HG02852 (cell line): ENCODE data around the gene HLA-DOA.
A peak's percentile ranks its signal among the peaks of the same experiment; 100 is the strongest.

ENCODE experiments used
- ATAC-seq: cut with Tn5 transposase; IDR thresholded peaks from one replicate; pipeline ENCODE4 v1.9.1; 2021; ENCODE audit warnings: mild to moderate bottlenecking, moderate library complexity; ENCODE audit not compliant: unreplicated experiment

Gene HLA-DOA

DNA sequence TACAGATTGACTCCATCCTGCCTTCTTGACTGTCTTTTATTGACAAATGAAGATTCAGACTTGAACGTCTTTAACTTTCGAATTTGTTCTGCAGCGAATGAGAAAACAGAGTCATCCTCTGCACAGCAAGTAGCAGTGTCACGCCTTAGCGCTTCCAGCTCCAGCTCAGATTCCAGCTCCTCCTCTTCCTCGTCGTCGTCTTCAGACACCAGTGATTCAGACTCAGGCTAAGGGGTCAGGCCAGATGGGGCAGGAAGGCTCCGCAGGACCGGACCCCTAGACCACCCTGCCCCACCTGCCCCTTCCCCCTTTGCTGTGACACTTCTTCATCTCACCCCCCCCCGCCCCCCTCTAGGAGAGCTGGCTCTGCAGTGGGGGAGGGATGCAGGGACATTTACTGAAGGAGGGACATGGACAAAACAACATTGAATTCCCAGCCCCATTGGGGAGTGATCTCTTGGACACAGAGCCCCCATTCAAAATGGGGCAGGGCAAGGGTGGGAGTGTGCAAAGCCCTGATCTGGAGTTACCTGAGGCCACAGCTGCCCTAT, 28.8 kb downstream of the HLA-DOA start:
- no peak for ATAC-seq

DNA sequence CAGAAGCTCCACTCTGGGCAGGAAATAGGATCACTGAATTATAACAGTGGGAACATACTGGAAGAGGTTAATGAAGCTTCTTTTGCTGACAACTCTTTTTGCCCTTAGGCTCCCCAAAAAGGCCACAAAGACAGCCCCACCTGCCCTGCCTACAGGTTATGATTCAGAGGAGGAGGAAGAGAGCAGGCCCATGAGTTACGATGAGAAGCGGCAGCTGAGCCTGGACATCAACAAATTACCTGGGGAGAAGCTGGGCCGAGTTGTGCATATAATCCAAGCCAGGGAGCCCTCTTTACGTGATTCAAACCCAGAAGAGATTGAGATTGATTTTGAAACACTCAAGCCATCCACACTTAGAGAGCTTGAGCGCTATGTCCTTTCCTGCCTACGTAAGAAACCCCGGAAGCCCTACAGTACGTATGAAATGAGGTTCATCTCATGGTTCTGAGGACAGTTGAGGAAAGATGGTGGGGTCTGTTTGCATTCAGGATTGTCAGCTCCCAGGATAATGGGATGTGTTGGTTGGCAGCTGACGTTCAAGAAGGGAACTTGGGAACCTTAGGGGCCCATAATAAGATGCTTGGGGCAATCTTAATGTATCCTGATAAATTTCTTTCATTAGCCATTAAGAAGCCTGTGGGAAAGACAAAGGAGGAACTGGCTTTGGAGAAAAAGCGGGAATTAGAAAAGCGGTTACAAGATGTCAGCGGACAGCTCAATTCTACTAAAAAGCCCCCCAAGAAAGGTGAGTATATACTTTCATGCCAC, 29.5 kb downstream of the HLA-DOA start:
- ATAC-seq, result no peak

DNA sequence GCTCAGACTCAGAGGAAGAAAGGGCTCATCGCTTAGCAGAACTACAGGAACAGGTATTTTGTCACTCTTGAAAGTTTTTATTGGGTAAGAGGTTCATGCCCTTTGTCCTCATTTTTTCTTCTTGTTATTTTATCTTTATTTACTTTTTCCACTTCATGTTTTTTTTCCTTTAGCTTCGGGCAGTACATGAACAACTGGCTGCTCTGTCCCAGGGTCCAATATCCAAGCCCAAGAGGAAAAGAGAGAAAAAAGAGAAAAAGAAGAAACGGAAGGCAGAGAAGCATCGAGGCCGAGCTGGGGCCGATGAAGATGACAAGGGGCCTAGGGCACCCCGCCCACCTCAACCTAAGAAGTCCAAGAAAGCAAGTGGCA, 31.5 kb downstream of the HLA-DOA start:
- ATAC-seq, result no peak

GRCh38 chr6:32977272-32977952, 32.0 kb downstream of the HLA-DOA start:
- ATAC-seq, result no peak

- ATAC-seq, result no peak
These were observed 32.9 kb downstream of the HLA-DOA start for GRCh38 chr6:32976334-32977069.

- ATAC-seq, result no peak
These were observed 33.5 kb downstream of the HLA-DOA start for GRCh38 chr6:32975886-32976285.

DNA sequence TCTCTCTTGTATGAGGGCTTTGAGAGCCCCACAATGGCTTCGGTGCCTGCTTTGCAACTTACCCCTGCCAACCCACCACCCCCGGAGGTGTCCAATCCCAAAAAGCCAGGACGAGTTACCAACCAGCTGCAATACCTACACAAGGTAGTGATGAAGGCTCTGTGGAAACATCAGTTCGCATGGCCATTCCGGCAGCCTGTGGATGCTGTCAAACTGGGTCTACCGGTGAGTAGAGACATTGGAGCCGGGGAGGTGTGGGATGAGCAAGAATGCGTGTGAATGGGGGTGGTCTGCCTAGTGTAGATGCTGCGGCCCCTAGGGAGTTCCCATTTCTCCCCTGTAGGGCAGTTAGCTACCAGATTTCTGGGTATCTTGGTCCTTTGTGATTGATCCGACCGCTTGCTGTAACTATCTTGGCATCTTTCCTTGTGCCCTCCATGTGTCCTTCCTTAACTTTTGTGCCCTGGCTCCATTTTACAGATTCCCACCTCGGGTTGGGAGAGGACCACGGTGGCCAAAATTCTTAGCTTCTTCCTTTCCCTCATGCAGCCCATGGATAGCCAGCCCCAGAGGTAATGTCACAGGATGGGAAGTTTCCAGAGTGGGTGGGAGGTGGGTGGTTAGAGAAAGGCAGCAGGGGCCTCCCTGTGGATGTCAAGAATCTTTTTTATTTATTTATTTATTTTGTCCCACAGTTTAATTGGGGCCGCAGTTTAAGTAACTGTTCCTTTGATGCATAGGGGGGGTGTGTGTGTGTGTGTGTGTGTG, 34.7 kb downstream of the HLA-DOA start:
- ATAC-seq, result no peak

DNA sequence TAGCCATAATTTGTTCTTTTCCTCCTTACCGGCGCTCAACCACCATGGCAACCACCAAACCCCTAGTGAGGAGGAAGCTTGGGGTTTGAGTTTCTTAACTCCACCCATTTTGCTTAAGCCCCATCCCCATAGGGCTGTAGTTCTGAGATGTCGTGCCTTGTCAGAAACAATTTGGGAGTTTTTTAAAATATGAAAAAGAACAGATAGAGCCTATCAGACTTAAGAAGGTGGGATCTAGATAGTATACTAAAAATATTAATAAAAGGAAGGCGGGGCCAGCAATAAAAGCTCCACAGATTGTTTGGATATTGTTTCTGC, 35.4 kb downstream of the HLA-DOA start:
- no peak for ATAC-seq

GRCh38 chr6:32973144-32974015, 36.0 kb downstream of the HLA-DOA start:
- ATAC-seq, result no peak

DNA sequence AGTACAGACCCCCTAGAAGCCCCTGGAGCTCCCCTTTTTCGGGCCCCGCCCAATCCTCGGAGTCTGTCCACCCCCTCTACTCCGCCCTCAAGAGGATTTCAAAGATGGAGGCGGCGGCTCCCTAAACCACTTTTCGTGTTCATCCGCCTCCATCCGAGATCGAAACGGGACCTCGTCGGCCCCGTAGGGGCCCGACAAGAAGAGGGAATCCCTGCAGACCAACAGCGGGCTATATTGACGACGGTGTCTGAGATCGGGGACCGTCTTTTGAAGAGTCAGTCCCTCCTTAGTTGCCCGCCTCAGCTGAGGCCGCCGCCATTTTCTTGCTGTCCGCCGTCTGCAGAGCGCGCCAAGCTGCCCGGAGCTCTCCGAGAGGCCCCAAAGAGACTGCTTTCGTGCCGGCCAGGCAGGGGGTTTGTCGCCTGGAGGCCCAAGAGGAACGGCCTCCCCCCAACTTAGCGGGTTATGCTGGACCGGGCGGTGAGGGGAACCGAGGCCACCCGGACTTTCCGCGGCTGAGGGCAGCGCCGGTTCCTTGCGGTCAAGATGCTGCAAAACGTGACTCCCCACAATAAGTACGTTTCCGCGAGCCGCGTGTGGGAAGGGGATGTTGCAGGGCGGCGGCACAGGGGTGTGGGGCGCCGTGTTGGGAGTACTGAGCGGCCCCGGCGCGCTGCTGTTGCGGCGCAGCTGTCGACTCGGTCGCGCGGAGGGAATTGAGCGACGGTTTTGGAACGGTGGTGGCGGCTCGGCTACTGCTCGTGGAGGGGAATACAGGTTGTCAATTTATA, 36.8 kb downstream of the HLA-DOA start:
- ATAC-seq, result no peak

- peak; percentile 46 for ATAC-seq
These were observed 37.6 kb downstream of the HLA-DOA start for GRCh38 chr6:32971581-32972352.

- ATAC-seq, result no peak
These were observed 38.2 kb downstream of the HLA-DOA start for GRCh38 chr6:32971242-32971580.

DNA sequence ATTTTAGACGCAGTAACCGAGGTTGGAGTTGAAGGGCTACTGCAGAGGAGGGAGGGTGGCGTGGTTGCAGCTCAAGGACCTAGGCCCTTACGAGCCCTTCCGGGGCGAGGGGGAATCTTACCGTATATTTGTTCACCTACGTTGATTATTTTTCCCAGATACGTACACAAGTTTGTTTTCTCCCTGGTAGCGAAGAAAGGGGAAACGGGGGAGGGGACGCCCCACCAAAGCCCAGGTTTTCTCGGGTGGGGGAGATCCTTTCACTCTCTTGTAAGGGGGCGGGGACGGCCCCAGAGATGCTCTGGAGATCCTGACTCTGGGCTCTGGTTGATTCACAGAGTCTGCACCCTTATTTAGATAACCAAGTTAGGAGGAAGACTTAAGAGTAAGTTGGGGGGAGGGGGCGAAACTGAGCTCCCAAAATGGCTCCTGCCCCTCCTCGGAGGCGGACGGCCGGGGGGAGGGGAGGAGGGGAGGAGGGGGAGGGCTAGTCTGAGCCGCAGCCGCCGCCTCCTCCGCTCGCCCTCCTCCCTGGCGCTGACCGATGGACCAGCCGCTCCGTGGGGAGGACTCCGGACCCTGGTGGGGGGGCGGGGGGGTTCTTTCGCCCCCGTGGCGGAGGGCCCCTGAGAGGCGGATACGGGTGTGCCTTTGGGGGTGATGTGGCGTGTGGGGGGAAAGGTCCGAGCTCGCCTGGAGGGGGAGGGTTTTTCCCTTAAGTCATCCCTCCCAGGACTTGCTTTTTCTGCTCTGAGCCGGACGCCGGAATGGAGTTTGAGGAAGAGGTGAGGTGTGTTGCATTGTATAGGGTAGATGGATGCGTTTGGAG, 38.8 kb downstream of the HLA-DOA start:
- ATAC-seq, result no peak

GRCh38 chr6:32969685-32970412, 39.5 kb downstream of the HLA-DOA start:
- no peak for ATAC-seq

DNA sequence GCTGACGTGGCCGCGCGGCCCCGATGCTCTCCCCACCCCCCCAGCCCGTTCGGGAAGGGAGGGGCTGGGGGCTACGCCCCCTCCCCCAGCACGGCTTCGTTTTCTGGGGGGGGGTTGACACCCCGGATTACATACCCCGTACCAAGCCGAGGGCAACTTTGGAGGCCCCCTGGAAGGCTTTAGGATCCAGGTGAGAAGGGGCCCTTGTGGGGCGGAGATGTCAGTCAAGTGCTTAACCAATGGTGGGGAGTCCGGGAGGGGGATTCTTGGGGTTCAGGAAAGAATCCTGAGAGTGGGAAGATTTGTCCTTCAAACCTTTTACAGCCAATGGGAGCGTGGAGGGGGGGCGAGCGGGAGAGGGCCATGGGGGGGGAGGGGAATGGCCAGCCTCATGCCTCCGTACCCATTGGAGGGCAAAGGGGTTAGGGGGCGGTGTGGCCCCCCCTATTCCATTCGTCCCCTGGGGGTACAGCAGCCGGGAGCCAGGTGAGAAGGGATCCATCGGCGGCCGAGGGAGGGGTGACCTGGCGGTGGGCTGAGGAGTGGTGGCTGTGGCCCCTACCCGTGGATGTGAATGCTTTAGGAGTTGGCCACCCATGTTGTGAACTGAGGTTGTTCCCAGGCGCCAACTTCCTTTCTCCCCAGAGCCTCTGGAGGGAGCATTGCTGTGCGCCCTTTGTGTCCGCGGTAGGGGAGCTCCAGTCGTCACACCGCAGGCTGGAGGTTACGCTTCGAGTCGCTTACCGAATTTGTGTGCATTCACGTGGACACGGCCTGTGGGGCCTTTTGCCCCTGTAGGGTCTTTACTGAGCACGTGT, 40.3 kb downstream of the HLA-DOA start:
- no peak for ATAC-seq
